Measurements from ENCODE around the gene MARCKS. TPM values are rescaled to one million over a fixed set of nuclear protein-coding genes. Genes with fewer than 3 reads are reported as not detected.
A peak's percentile ranks its signal among the peaks of the same experiment; 100 is the strongest.

Gene MARCKS
- total and polyA plus RNA-seq, 2 of the 13 experiments (the other 11 are each of a cell fraction or from before 2014, with no cell fraction given), result 30.5 to 39.5 TPM

DNA sequence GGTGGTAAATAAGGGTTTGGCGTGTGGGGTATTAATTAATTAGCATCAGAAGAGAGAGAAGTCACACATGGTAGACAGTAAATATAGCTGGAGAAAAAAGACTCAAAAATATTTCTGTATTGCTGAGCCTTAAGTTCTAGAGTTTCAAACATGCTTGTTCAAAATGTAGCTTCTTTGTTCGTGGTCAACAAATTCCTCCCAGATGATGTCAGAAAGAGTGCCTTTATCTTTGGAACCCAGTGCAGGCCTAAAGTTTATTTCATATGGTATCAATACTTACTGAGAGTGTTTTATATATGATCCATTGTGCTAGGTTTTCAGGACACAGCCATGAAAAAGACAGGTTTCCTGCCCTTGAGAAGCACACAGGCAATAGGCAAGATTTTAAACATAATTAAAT lies 18.3 kb downstream of the MARCKS start (continued):
- TF ChIP-seq ZNF687 (CRISPR knock-in tag; IDR thresholded peaks at IDR 0.05), result no peak
- TF ChIP-seq ELF1 (CRISPR knock-in tag; IDR thresholded peaks at IDR 0.05), result no peak
- no peak for TF ChIP-seq KLF15 (CRISPR knock-in tag; IDR thresholded peaks at IDR 0.05; ENCODE audit: borderline replicate concordance)
- no peak for TF ChIP-seq ZNF589 (CRISPR knock-in tag; conservative IDR thresholded peaks at IDR 0.05)
- no peak for TF ChIP-seq REXO4 (CRISPR knock-in tag; IDR thresholded peaks at IDR 0.05; ENCODE audit: borderline replicate concordance)
- TF ChIP-seq SNAI1 (CRISPR knock-in tag; IDR thresholded peaks at IDR 0.05; ENCODE audit: borderline replicate concordance), result no peak

DNA sequence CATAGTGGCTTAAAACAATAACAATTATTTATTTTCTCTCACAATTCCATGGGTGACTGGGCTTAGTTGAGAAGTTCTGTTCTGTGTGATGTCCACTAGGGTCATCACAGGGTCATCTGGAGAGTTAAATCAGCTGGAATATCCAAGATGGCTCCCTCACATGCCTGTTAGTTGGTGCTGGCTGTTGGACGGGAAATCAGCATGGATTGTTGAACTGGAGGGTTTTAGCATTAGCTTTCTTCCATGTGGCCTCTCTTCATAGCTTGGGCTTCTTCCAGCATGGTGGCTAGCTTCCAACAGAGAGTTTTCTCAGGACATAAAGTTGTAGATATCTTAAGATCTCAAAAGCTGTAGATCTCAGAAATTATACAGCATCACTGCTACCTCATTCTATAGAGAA lies 19.6 kb downstream of the MARCKS start:
- no peak for FAIRE-seq
- peaks cover 29% of the 10 kb centered on the region for H3K4me1 ChIP-seq (ENCODE audit: insufficient read depth, low read length)
- no peaks in the 10 kb centered on the region for H3K9me3 ChIP-seq (ENCODE audit: low read length)
- peaks cover 7% of the 10 kb centered on the region for H3K79me2 ChIP-seq (ENCODE audit: insufficient read depth, low read length)
- ChIA-PET CTCF (ENCODE audit: low intra/inter-chr PET ratio, low total read pairs) (no interaction called here), POLR2A (interaction anchor here (0.9 to 1.2 kb wide), 2 partner anchors 18 to 234 kb away, joined by 3 to 5 read pairs; no protein-coding TSS in a partner anchor)
- no peak overlapping the region for H3K9ac ChIP-seq (ENCODE audit: insufficient read depth, low read depth, low read length)
- no peaks in the 10 kb centered on the region for H4K20me1 ChIP-seq (ENCODE audit: insufficient read depth, low read length)
- no TSS peak for BruUV-seq (replicated peaks)
- no peaks in the 10 kb centered on the region; a peak in 1 of 5 replicates for H3K27me3 ChIP-seq (ENCODE audit: control insufficient read depth in 1 of 2, insufficient read depth in 2 of 2, low read length in 2 of 2)
- H3K4me2 ChIP-seq (ENCODE audit: low read depth, low read length), result no peak overlapping the region
- H2AFZ ChIP-seq (ENCODE audit: low read length), result no peak overlapping the region
- 33% methylated on average over 1 of the region's 1 CpG for WGBS (ENCODE audit: low lambda C conversion rate)
- no peak overlapping the region for H3K27ac ChIP-seq (ENCODE audit: extremely low read length, insufficient read depth, low read length)
- intact Hi-C loops (cut with micrococcal nuclease; ENCODE audit: unreplicated experiment), result no loop called here
- DNase-seq (ENCODE audit: low spot score), result no peak
- in situ Hi-C loops (cut with HindIII; ENCODE audit: extremely low pct_ligation_motif_present, low pct_unique_long_range_greater_than_20kb), result no loop called here
- no peak overlapping the region for H3K4me3 ChIP-seq (replicated peaks in 1 of 3; ENCODE audit: insufficient read depth in 1 of 3, low read depth in 2 of 3, low read length in 3 of 3)
- no peaks in the 10 kb centered on the region for H3K36me3 ChIP-seq (replicated peaks in 1 of 2; ENCODE audit: control insufficient read depth in 1 of 2, insufficient read depth in 2 of 2, low read length in 2 of 2)
- peak; percentile 56 for ATAC-seq
- peak; percentile 46; the same call in 1 of the 2 replicates for TF ChIP-seq ZMYM4 (CRISPR knock-in tag; IDR thresholded peaks at IDR 0.05)
- TF ChIP-seq ONECUT2 (CRISPR knock-in tag; IDR thresholded peaks at IDR 0.05), result no peak
- no peak for TF ChIP-seq PAWR (CRISPR knock-in tag; IDR thresholded peaks at IDR 0.05; ENCODE audit: borderline replicate concordance)
- no peak for TF ChIP-seq REPIN1 (CRISPR knock-in tag; IDR thresholded peaks at IDR 0.05; ENCODE audit: borderline replicate concordance, low read depth)
- no peak for TF ChIP-seq RBM22 (optimal IDR thresholded peaks at IDR 0.05; ENCODE audit: low read length)
- TF ChIP-seq ZNF549 (CRISPR knock-in tag; IDR thresholded peaks at IDR 0.05), result no peak
- TF ChIP-seq STAG1 (CRISPR knock-in tag; IDR thresholded peaks at IDR 0.05), result peak; percentile 22
- TF ChIP-seq ZNF784 (CRISPR knock-in tag; IDR thresholded peaks at IDR 0.05; ENCODE audit: borderline replicate concordance), result no peak
- TF ChIP-seq ZNF644 (CRISPR knock-in tag; IDR thresholded peaks at IDR 0.05; ENCODE audit: low read depth), result peak; percentile 91
- TF ChIP-seq TRIM22 (IDR thresholded peaks at IDR 0.05), result no peak
- no peak for TF ChIP-seq MAZ (IDR thresholded peaks at IDR 0.05; ENCODE audit: borderline replicate concordance, low read depth, low read length)
- no peak for TF ChIP-seq MAZ (CRISPR knock-in tag; IDR thresholded peaks at IDR 0.05; ENCODE audit: low read depth)
